NCI-H146 treated with DMSO at 0.1 percent for 48 hours (cell line): ENCODE measurements around the gene DEPDC4.
A peak's percentile ranks its signal among the peaks of the same experiment; 100 is the strongest.
"Not testable (repeated sequence)": the region's sequence is repeated elsewhere in the genome, so short reads cannot be mapped to it uniquely, and the experiment has no call there.

ENCODE experiments used
- DNase-seq: peaks from one replicate; lab custom pipeline; 2025; ENCODE audit not compliant: unreplicated experiment; lab: John Stamatoyannopoulos, UW

Gene DEPDC4

GRCh38 chr12:100265107-100265506 is 1.8 kb downstream of the DEPDC4 start:
- DNase-seq = not testable (repeated sequence)

GRCh38 chr12:100263131-100263530 is 3.7 kb downstream of the DEPDC4 start:
- DNase-seq = no peak

GRCh38 chr12:100258127-100258526 is 8.8 kb downstream of the DEPDC4 start:
- DNase-seq = no peak

- DNase-seq = no peak
Measured at GRCh38 chr12:100254876-100255275, 12.0 kb downstream of the DEPDC4 start.

- no peak for DNase-seq
Measured at GRCh38 chr12:100253437-100253836, 13.4 kb downstream of the DEPDC4 start.

- no peak for DNase-seq
Measured at GRCh38 chr12:100251917-100252316, 15.0 kb downstream of the DEPDC4 start.

- no peak for DNase-seq
Measured at GRCh38 chr12:100249941-100250340, 16.9 kb downstream of the DEPDC4 start.

GRCh38 chr12:100248886-100249285 is 18.0 kb downstream of the DEPDC4 start:
- no peak for DNase-seq

- DNase-seq = no peak
Measured at GRCh38 chr12:100247765-100248164, 19.1 kb downstream of the DEPDC4 start.

GRCh38 chr12:100243137-100243536 is 23.7 kb downstream of the DEPDC4 start:
- no peak for DNase-seq

- DNase-seq = no peak
Measured at GRCh38 chr12:100239589-100239988, 27.3 kb downstream of the DEPDC4 start.

- no peak for DNase-seq
Measured at GRCh38 chr12:100238801-100239200, 28.1 kb downstream of the DEPDC4 start.

GRCh38 chr12:100234591-100235304 is 32.1 kb downstream of the DEPDC4 start:
- DNase-seq = peak; percentile 5

GRCh38 chr12:100234166-100234565 is 32.7 kb downstream of the DEPDC4 start:
- DNase-seq = no peak

- DNase-seq = not testable (repeated sequence)
Measured at GRCh38 chr12:100231873-100232272, 35.0 kb downstream of the DEPDC4 start.

- no peak for DNase-seq
Measured at GRCh38 chr12:100229876-100230275, 37.0 kb downstream of the DEPDC4 start.

- DNase-seq = no peak
Measured at GRCh38 chr12:100229036-100229635, 37.7 kb downstream of the DEPDC4 start.

- no peak for DNase-seq
Measured at GRCh38 chr12:100225491-100225890, 41.4 kb downstream of the DEPDC4 start.

- not testable (repeated sequence) for DNase-seq
Measured at GRCh38 chr12:100222173-100222572, 44.7 kb downstream of the DEPDC4 start.

- no peak for DNase-seq
Measured at GRCh38 chr12:100221523-100221922, 45.4 kb downstream of the DEPDC4 start.

- DNase-seq = no peak
Measured at GRCh38 chr12:100219328-100220109, 47.4 kb downstream of the DEPDC4 start.

GRCh38 chr12:100216337-100216736 is 50.5 kb downstream of the DEPDC4 start:
- DNase-seq = no peak
